Stimulated activated CD8-positive, alpha-beta memory T cell treated with anti-CD3 and anti-CD28 coated beads, Interleukin-7, amount 100 ng/mL, for 1 hour (primary cell): ENCODE results near the gene MYNN.

Source experiments
- DNase-seq, 2 donors: peaks; one replicate each; pipeline ENCODE4 v3.0.0-alpha.2; 2020; ENCODE audit warnings: low read depth in 2 of 2

The MYNN gene

GRCh38 chr3:169777822-169778221, 4.6 kb downstream of the MYNN start:
- DNase-seq, result no peak

GRCh38 chr3:169780742-169781141, 7.5 kb downstream of the MYNN start:
- DNase-seq, result no peak

- no peak for DNase-seq
These were observed 8.1 kb downstream of the MYNN start for GRCh38 chr3:169781209-169781855.

DNA sequence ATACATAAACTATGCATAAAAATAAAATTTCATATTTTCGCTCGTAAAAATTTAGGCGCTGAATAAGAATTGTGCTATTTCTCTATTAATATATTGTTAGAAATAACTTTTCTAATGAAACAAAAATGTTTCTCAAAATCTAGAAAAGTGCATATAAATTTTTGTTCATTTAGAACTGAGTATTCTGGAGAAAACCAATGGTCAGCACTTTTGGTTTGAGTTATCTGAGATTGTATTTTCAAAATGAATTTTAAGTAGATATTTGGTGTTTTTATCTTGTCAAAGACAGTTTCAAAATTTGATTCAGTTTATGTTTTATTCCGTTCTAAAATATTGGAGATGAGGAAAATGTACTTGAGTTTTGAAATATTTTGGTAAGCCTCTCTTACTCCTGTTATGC, 13.9 kb downstream of the MYNN start:
- no peak for DNase-seq

DNA sequence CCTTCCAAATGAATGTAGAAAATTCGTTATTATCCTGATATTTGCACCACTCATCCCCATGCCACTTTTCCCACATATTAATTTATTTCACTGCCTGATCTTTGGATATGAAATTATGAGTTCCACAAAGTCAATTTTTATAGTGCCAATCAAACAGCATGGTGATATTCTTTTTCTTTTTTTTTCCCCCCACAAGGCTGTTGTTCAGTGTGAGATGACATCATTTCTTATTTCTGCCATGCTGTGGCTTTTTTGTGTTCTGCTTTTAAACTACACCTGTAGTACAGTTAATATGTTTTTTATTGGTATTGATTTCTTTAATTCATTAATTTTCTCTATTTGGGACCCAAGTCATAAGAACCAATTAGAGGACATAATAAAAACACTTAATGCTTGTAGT, 14.6 kb downstream of the MYNN start:
- no peak for DNase-seq

- DNase-seq, result no peak
These were observed 17.0 kb downstream of the MYNN start for GRCh38 chr3:169790219-169790618.

DNA sequence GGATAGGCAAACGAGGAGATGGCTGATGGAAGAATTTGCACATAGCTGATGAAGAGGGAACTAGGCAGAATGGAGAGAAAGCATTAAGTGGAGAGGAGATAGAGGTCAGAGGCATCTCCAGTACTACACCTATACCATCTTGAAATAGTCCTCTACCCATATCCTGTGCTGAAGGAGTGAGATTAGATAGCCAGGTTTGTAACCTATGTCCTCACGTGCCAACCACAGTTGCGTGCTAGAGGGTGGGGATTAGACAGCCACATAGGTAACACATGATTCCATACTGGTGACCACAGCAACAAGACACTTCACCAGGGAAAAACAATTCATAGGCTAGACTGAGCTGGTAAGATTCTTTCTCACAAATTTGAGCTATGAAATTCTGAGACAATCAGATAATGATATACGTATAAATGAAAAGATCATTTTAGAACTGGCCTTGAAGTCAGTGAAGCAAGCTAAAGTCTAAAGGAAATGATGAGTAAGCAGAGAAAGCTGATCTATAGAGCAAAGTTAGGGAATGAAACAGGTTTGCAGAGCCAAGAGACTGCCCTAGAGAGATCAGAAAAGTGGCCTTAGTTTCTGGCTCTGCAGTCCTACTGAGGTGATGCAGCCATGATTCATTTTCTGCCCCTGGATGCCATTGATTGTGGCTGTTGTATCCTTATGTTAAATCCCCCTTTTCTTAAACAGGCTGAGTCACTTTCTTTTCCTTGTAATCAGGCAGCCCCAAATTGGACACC, 17.7 kb downstream of the MYNN start:
- no peak for DNase-seq

- DNase-seq, result no peak
These were observed 19.2 kb downstream of the MYNN start for GRCh38 chr3:169792359-169792758.

DNA sequence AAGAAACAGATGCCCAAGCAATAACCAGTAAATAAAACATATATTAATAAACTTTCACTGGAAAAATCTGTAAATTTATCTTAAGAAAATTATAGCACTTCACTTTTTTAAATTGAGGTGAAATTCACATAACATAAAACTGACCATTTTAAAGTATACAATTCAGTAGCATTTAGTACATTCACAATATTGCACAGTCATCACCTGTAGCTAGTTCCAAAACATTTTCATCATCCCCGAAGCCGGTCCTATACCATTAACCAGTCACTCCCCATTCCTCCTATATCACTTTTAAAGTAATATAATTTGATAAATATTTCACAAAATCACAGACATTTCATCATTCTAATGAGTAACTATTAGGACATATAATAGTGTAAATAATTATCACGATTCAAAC, 31.5 kb downstream of the MYNN start:
- DNase-seq, result no peak

DNA sequence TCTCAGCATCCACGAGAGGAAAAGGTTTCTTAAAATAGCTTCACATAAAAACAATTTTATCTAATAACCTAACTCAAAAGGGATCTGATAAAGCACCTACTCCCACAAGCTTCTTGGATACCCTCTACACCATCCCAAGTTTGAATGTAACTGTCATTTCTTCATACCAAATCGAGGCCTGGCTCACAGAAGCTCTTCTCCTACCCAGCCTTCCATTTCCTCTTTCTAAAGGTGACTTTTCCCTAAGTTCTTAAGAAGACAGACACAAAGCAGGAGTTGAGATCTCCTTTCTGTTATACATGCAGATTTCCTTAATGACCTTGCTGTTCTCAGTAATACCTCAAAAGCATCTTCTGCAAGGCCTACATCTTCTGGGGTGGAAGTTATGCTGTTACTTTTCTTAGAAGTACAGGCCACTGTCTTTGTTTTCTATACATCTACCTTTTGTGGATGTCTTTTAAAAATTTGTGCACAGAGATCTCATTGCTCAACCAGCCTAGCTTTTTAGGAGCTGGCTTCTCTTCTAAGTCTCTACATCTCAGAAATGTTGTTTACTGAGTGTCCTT, 36.1 kb downstream of the MYNN start:
- no peak for DNase-seq

GRCh38 chr3:169811631-169812331, 38.6 kb downstream of the MYNN start:
- peak in 1 of 2 donors; percentile 2 for DNase-seq

DNA sequence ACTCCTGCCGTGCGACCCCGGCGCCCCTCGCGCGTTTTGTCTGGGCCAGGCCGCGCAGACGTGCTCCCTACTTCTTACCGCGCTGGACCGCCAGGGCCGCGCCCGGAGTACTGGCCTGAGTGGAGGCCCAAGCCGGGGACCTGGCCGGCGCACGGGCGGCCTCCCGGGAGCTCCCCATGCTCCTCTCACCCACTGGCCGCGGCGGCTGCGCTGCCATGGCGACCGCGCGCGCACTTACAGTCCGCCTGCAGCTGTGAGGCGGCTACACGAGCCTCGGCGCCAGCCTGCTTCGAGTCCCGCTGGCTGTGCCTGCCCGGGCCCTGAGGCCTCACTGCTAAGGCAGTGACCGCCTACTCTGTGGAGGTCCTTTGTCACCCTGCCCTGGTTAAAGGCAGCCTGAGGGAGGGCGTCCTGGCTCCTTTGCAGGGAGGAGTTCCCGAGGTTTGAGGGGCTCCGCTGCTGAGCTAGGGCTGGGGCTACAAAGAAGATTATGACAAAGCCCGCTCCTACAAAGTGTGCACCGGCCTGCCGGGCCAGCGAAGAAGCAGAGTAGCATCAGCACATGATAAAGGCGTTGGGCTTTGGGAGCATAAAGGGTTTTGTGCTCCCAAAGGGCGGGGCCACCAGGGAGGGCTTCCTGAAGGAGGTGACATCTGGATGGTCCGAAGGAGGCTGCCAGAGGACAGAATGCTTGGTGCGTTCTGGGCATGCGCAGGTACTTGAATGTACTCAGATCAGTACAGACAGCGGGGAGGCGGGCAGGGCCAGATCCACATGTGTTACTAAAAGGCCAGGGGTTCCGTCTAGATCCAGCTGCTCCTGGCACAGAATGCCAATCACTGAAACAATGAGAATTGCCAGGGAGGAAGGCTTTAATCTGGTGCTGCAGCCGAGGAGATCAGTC, 39.4 kb downstream of the MYNN start, which contains the start of the genes LRRC34 and LRRIQ4:
LRRC34 (minus strand) TSS at position 573 of the 904 bp plus-strand sequence; CDS start at position 217, 356 bp downstream.
LRRIQ4 (plus strand) TSS at position 539 of the 904 bp plus-strand sequence. CDS start 9,052 bp downstream, outside the sequence.
- DNase-seq, result peak; percentile 19 to 44

DNA sequence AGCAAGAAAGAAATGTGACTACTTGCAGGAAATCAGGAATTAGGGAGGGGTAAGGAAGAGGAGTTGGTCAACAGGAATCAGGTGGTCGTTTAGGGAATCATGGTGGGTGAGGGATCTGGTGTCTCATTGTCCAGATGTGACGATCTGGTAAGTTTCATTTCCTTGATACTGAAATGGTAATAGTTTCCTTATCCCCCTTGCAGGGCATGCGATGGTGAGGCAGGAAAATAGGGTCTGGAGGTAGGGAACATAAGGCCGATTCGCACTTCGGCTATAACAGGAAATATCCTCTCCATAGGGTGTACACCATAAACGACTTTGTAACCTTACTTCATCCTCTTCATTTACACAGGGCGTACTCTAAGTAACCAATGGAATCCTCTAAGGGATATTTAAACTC, 40.1 kb downstream of the MYNN start:
- no peak for DNase-seq

- DNase-seq, result peak; percentile 28 to 37
These were observed 40.7 kb downstream of the MYNN start for GRCh38 chr3:169813757-169814517.

DNA sequence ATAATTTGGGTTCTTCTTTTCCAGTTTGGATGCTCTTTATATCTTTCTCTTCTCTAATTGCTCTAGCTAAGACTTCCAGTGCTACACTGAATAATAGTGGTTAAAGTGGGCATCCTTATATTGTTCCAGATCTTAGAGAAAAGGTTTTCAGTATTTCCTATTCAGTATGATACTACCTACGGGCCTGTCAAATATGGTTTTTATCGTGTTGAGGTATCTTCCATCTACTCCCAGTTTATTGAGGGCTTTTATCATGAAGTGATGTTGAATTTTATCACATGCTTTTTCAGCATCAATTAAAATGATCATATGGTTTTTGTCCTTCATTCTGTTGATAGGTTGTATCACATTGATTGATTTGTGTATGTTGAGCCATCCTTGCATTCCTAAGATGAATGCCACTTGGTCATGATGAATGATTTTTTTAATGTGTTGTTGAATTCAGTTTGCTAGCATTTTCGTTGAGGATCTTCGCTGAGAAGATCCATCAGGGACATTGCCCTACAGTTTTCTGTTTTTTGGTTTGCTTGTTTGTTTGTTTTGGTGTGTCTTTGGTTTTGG, 42.5 kb downstream of the MYNN start:
- no peak for DNase-seq

GRCh38 chr3:169818316-169818715, 45.1 kb downstream of the MYNN start:
- DNase-seq, result no peak

DNA sequence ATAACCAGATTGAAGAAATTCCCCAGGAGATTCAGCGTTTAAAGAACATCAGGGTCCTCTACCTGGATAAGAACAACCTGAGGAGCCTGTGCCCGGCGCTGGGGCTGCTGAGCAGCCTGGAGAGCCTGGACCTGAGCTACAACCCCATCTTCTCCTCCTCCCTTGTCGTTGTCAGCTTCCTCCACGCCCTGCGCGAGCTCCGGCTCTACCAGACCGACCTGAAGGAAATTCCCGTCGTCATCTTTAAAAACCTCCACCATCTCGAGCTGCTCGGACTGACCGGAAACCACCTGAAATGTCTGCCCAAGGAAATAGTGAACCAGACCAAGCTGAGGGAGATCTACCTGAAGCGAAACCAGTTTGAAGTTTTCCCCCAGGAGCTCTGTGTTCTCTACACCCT, 48.9 kb downstream of the MYNN start:
- no peak for DNase-seq

GRCh38 chr3:169822540-169822939, 49.3 kb downstream of the MYNN start:
- no peak for DNase-seq

- DNase-seq, result no peak
These were observed 49.8 kb downstream of the MYNN start for GRCh38 chr3:169822983-169823382.

DNA sequence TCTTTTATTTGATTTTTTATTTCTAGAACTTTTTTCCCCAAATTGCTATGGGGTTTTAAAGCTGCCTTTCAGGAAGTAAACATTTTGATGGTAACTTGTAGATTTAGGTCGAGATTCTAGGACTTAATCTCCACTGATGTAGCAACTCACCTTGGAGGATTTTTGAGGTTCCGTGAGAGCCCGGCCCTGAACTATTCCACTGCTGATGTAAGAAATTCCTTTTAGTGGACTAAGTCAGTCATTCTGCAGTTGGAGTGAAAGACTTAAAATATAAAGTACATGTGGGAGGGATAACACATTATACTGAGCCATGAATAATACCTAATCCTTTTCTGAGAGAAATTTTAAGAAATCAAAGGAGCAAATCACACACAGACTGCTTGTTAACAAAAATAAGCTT, 52.1 kb downstream of the MYNN start:
- DNase-seq, result no peak
